IMR-90 (cell line): ENCODE results near the gene CDK11B.
A peak's percentile ranks its signal among the peaks of the same experiment; 100 is the strongest.

ENCODE experiments used
- BHLHE40 ChIP-seq: fragments of 150-350 bp; IDR thresholded peaks from 2 replicates; pipeline ENCODE4 v1.6.1; 2016; ENCODE audit warnings: mild to moderate bottlenecking, low read depth, low read length
- CEBPB ChIP-seq: IDR thresholded peaks from 2 replicates; pipeline ENCODE4 v1.6.1; 2012; ENCODE audit warnings: low read depth, low read length, improper control_type of control experiment
- CTCF ChIP-seq: conservative IDR thresholded peaks from 2 replicates; pipeline ENCODE4 v1.5.1; 2012; ENCODE audit warnings: mild to moderate bottlenecking, low read depth, low read length, improper control_type of control experiment
- ELK1 ChIP-seq: fragments of 150-350 bp; IDR thresholded peaks from 2 replicates; pipeline ENCODE4 v1.6.1; 2016; ENCODE audit warnings: low read depth, mild to moderate bottlenecking, low read length, moderate library complexity, borderline replicate concordance
- FOS ChIP-seq: fragments of 150-350 bp; IDR thresholded peaks from 2 replicates; pipeline ENCODE4 v1.6.1; 2016; ENCODE audit warnings: low read depth, low read length
- MAZ ChIP-seq: IDR thresholded peaks from 2 replicates; pipeline ENCODE4 v1.6.1; 2012; ENCODE audit warnings: low read depth, mild to moderate bottlenecking, low read length, improper control_type of control experiment, moderate library complexity, borderline replicate concordance
- MXI1 ChIP-seq: IDR thresholded peaks from 2 replicates; pipeline ENCODE4 v1.6.1; 2012; ENCODE audit warnings: low read depth, mild to moderate bottlenecking, low read length, moderate library complexity, borderline replicate concordance
- NFE2L2 ChIP-seq: fragments of 150-350 bp; IDR thresholded peaks from 2 replicates; pipeline ENCODE4 v1.6.1; 2016; ENCODE audit warnings: low read depth, mild to moderate bottlenecking, low read length
- POLR2A ChIP-seq: IDR thresholded peaks from 2 replicates; pipeline ENCODE4 v1.6.1; 2012; ENCODE audit warnings: mild to moderate bottlenecking, low read depth, low read length
- RAD21 ChIP-seq: IDR thresholded peaks from 2 replicates; pipeline ENCODE4 v1.6.1; 2012; ENCODE audit warnings: low read length, improper control_type of control experiment
- RCOR1 ChIP-seq: IDR thresholded peaks from 2 replicates; pipeline ENCODE4 v1.6.1; 2012; ENCODE audit warnings: mild to moderate bottlenecking, low read length, improper control_type of control experiment; ENCODE audit not compliant: insufficient replicate concordance
- RFX5 ChIP-seq: IDR thresholded peaks from 2 replicates; pipeline ENCODE4 v1.8.0; 2012; ENCODE audit warnings: low read depth, mild to moderate bottlenecking, low read length, moderate library complexity
- SMC3 ChIP-seq: fragments of 150-350 bp; IDR thresholded peaks from 2 replicates; pipeline ENCODE4 v1.6.1; 2016; ENCODE audit warnings: low read depth, mild to moderate bottlenecking, antibody characterized with exemption, low read length, moderate library complexity
- USF2 ChIP-seq: fragments of 150-350 bp; IDR thresholded peaks from 2 replicates; pipeline ENCODE4 v1.6.1; 2017; ENCODE audit warnings: mild to moderate bottlenecking, antibody characterized with exemption, low read length, low read depth

- TF ChIP-seq POLR2A (no peak), CTCF (no peak), RFX5 (no peak), FOS (0 out of 2 replicates have a peak, but pooled peaks have one; percentile 18), SMC3 (no peak), MXI1 (0 out of 2 replicates have a peak, but pooled peaks have one; percentile 20), USF2 (no peak), RCOR1 (no peak), RAD21 (no peak), ELK1 (no peak), BHLHE40 (no peak), NFE2L2 (no peak), CEBPB (no peak), MAZ (no peak)
These were observed 36.6 kb downstream of the CDK11B start for GRCh38 chr1:1622010-1622787.
